Neuronal stem cell (in vitro differentiated cells): ENCODE data around the gene ZSCAN29.

Source experiments
- DNase-seq: peaks from one replicate; pipeline ENCODE4 v3.0.0-alpha.2; 2013; ENCODE audit warnings: low spot score
- H2AFZ ChIP-seq: one replicate; pipeline ENCODE4 v1.6.1; 2013; ENCODE audit warnings: mild to moderate bottlenecking, low read length, inconsistent platforms
- H2AK5ac ChIP-seq: 2 replicates; pipeline ENCODE4 v1.6.1; 2013; ENCODE audit warnings: low read depth, mild to moderate bottlenecking, inconsistent platforms, low read length, moderate library complexity, mixed read lengths
- H2BK120ac ChIP-seq: 2 replicates; pipeline ENCODE4 v1.6.1; 2013; ENCODE audit warnings: low read depth, mild to moderate bottlenecking, inconsistent platforms, low read length, moderate library complexity, mixed read lengths
- H2BK12ac ChIP-seq: one replicate; pipeline ENCODE4 v1.6.1; 2013; ENCODE audit warnings: low read length, inconsistent platforms
- H2BK15ac ChIP-seq: 2 replicates; pipeline ENCODE4 v1.6.1; 2013; ENCODE audit warnings: mild to moderate bottlenecking, low read length, inconsistent platforms, mixed read lengths
- H2BK5ac ChIP-seq: one replicate; pipeline ENCODE4 v1.6.1; 2013; ENCODE audit warnings: inconsistent platforms, mild to moderate bottlenecking, low read length, moderate library complexity
- H3K14ac ChIP-seq: one replicate; pipeline ENCODE4 v1.6.1; 2013; ENCODE audit warnings: low read length, inconsistent platforms
- H3K18ac ChIP-seq: 2 replicates; pipeline ENCODE4 v1.6.1; 2013; ENCODE audit warnings: low read length, inconsistent platforms
- H3K23ac ChIP-seq: 2 replicates; pipeline ENCODE4 v1.6.1; 2013; ENCODE audit warnings: low read depth, mild to moderate bottlenecking, mixed read lengths, low read length, inconsistent platforms; ENCODE audit not compliant: poor library complexity
- H3K27ac ChIP-seq: replicated peaks from 3 replicates; pipeline ENCODE4 v1.5.1; 2013; ENCODE audit warnings: low read length, inconsistent platforms
- H3K27me3 ChIP-seq, 3 experiments: 2 replicates each; pipeline ENCODE4 v1.6.1; 2013; ENCODE audit warnings: low read length in 3 of 3, mild to moderate bottlenecking in 2 of 3, inconsistent platforms in 1 of 3, low read depth in 1 of 3, mixed read lengths in 1 of 3, moderate library complexity in 1 of 3; ENCODE audit not compliant: control insufficient read depth in 3 of 3, insufficient read depth in 3 of 3
- H3K36me3 ChIP-seq, 2 donors: replicated peaks in 1 of 2; 2 replicates each; pipeline ENCODE4 v1.6.1; 2013; ENCODE audit warnings: low read length in 2 of 2; ENCODE audit not compliant: control insufficient read depth in 2 of 2, insufficient read depth in 2 of 2
- H3K4ac ChIP-seq: 2 replicates; pipeline ENCODE4 v1.6.1; 2013; ENCODE audit warnings: inconsistent platforms, mild to moderate bottlenecking, low read length, moderate library complexity
- H3K4me1 ChIP-seq, 2 donors: 1 replicate in 1 of 2; 2 replicates in 1 of 2; pipeline ENCODE4 v1.6.1; 2013; ENCODE audit warnings: low read length in 2 of 2, low read depth in 1 of 2; ENCODE audit not compliant: control insufficient read depth in 2 of 2, insufficient read depth in 1 of 2
- H3K4me2 ChIP-seq: one replicate; pipeline ENCODE4 v1.6.1; 2013; ENCODE audit warnings: mild to moderate bottlenecking, low read length, inconsistent platforms; ENCODE audit not compliant: insufficient read depth, poor library complexity, severe bottlenecking
- H3K4me3 ChIP-seq, 2 donors: 2 replicates each; pipeline ENCODE4 v1.5.1; 2013; ENCODE audit warnings: low read length in 2 of 2, mild to moderate bottlenecking in 2 of 2, inconsistent platforms in 1 of 2, moderate library complexity in 1 of 2
- H3K79me1 ChIP-seq: one replicate; pipeline ENCODE4 v1.6.1; 2013; ENCODE audit warnings: low read depth, mild to moderate bottlenecking, inconsistent platforms, low read length, moderate library complexity
- H3K9ac ChIP-seq: one replicate; pipeline ENCODE4 v1.6.1; 2013; ENCODE audit warnings: mild to moderate bottlenecking, low read depth, low read length, inconsistent platforms; ENCODE audit not compliant: poor library complexity
- H3K9me3 ChIP-seq, 2 donors: replicated peaks in 1 of 2; 2 replicates each; pipeline versions ENCODE3 to v1.6.1; 2013; ENCODE audit warnings: low read length in 2 of 2, mild to moderate bottlenecking in 2 of 2, inconsistent platforms in 1 of 2, low read depth in 1 of 2, mixed read lengths in 1 of 2, moderate library complexity in 1 of 2; ENCODE audit not compliant: control insufficient read depth in 2 of 2, insufficient read depth in 1 of 2
- H4K8ac ChIP-seq: one replicate; pipeline ENCODE4 v1.6.1; 2013; ENCODE audit warnings: low read depth, mild to moderate bottlenecking, inconsistent platforms, low read length, moderate library complexity
- H4K91ac ChIP-seq: one replicate; pipeline ENCODE4 v1.6.1; 2013; ENCODE audit warnings: low read length, low read depth, mild to moderate bottlenecking, inconsistent platforms; ENCODE audit not compliant: poor library complexity
- WGBS, 2 donors: extraction: QIAGEN DNeasy Blood & Tissue Kit; methylation state at CpG; one replicate each; pipeline ENCODE4 v1.1.7; 2013; ENCODE audit warnings: missing lambda C conversion rate in 2 of 2, mixed read lengths in 1 of 2; ENCODE audit not compliant: insufficient read length in 2 of 2, insufficient replicate concordance in 1 of 2; ENCODE audit errors: extremely low coverage in 2 of 2; 5-methylcytosine and 5-hydroxymethylcytosine counted together

ZSCAN29 gene

GRCh38 chr15:43376017-43376705, 5.3 kb upstream of the ZSCAN29 start:
- H4K8ac ChIP-seq, result no peak overlapping the region
- WGBS, 2 donors, result no CpG with 5 or more reads among the region's 13 CpGs
- H3K23ac ChIP-seq, result no peak overlapping the region
- H3K4me3 ChIP-seq, result no peak overlapping the region
- peak; percentile 17 for DNase-seq
- no peak overlapping the region for H2BK12ac ChIP-seq
- H2BK15ac ChIP-seq, result no peak overlapping the region
- H3K14ac ChIP-seq, result no peak overlapping the region
- no peak overlapping the region for H2AFZ ChIP-seq
- H3K36me3 ChIP-seq, result peaks cover 14 to 66% of the 10 kb centered on the region in 2 donors
- no peak overlapping the region for H3K9ac ChIP-seq
- H3K79me1 ChIP-seq, result peaks cover 2% of the 10 kb centered on the region
- no peaks in the 10 kb centered on the region for H3K4me1 ChIP-seq
- no peak overlapping the region for H2AK5ac ChIP-seq
- no peak overlapping the region for H3K27ac ChIP-seq
- H3K4ac ChIP-seq, result no peak overlapping the region
- H2BK120ac ChIP-seq, result no peak overlapping the region
- no peak overlapping the region for H2BK5ac ChIP-seq
- no peak overlapping the region for H3K18ac ChIP-seq
- H4K91ac ChIP-seq, result no peak overlapping the region
- no peak overlapping the region for H3K4me2 ChIP-seq
- H3K27me3 ChIP-seq, result no peaks in the 10 kb centered on the region
- H3K9me3 ChIP-seq, result no peaks in the 10 kb centered on the region

GRCh38 chr15:43370310-43370974, 401 bp downstream of the ZSCAN29 start:
- Histone ChIP-seq H2AFZ (peak overlapping the region; percentile 97), H3K36me3 (peaks cover 15 to 52% of the 10 kb centered on the region in 2 donors), H3K27me3 (no peaks in the 10 kb centered on the region), H3K9me3 (peaks cover 4 to 28% of the 10 kb centered on the region in 2 donors), H2BK5ac (peak overlapping the region; percentile 93), H3K4me3 (peak overlapping the region; percentile 80 to 92), H2AK5ac (no peak overlapping the region), H3K9ac (peak overlapping the region; percentile 89), H3K4me1 (peaks cover 4 to 6% of the 10 kb centered on the region in 2 donors), H3K79me1 (peaks cover 8% of the 10 kb centered on the region), H2BK15ac (no peak overlapping the region), H4K91ac (no peak overlapping the region), H3K18ac (peak overlapping the region; percentile 84), H2BK120ac (no peak overlapping the region), H3K27ac (peak overlapping the region; percentile 33), H3K23ac (peak overlapping the region; percentile 90), H3K4me2 (peak overlapping the region; percentile 75), H2BK12ac (no peak overlapping the region), H3K14ac (no peak overlapping the region), H3K4ac (no peak overlapping the region), H4K8ac (no peak overlapping the region)
- WGBS, 2 donors, result no CpG with 5 or more reads among the region's 45 CpGs
- peak; percentile 37 for DNase-seq

- Histone ChIP-seq H3K4ac (no peak overlapping the region), H3K23ac (no peak overlapping the region), H3K4me1 (no peaks in the 10 kb centered on the region), H3K4me2 (no peak overlapping the region), H3K14ac (no peak overlapping the region), H2BK5ac (no peak overlapping the region), H3K9ac (no peak overlapping the region), H4K91ac (no peak overlapping the region), H3K9me3 (peaks cover 32 to 84% of the 10 kb centered on the region in 2 donors), H3K36me3 (peaks cover 50 to 94% of the 10 kb centered on the region in 2 donors), H2AFZ (no peak overlapping the region), H3K79me1 (no peaks in the 10 kb centered on the region), H2BK120ac (no peak overlapping the region), H3K27me3 (no peaks in the 10 kb centered on the region), H2BK15ac (no peak overlapping the region), H2AK5ac (no peak overlapping the region), H3K18ac (no peak overlapping the region), H2BK12ac (no peak overlapping the region), H3K27ac (no peak overlapping the region), H4K8ac (no peak overlapping the region), H3K4me3 (no peak overlapping the region)
- WGBS, 2 donors, result no CpG with 5 or more reads among the region's 7 CpGs
- no peak for DNase-seq
These were observed 9.4 kb downstream of the ZSCAN29 start for GRCh38 chr15:43361313-43361903.

- Histone ChIP-seq H3K18ac (no peak overlapping the region), H2BK15ac (no peak overlapping the region), H2BK5ac (no peak overlapping the region), H4K8ac (no peak overlapping the region), H2BK120ac (no peak overlapping the region), H3K36me3 (peaks cover 44 to 88% of the 10 kb centered on the region in 2 donors), H2AK5ac (no peak overlapping the region), H3K27me3 (no peaks in the 10 kb centered on the region), H3K4me3 (no peak overlapping the region), H3K14ac (no peak overlapping the region), H3K79me1 (no peaks in the 10 kb centered on the region), H2AFZ (no peak overlapping the region), H3K27ac (no peak overlapping the region), H3K4ac (no peak overlapping the region), H2BK12ac (no peak overlapping the region), H3K9me3 (peaks cover 31 to 79% of the 10 kb centered on the region in 2 donors), H3K4me2 (no peak overlapping the region), H3K4me1 (no peaks in the 10 kb centered on the region), H4K91ac (no peak overlapping the region), H3K9ac (no peak overlapping the region), H3K23ac (no peak overlapping the region)
- WGBS, 2 donors, result no CpG with 5 or more reads among the region's 4 CpGs
- no peak for DNase-seq
These were observed 10.0 kb downstream of the ZSCAN29 start for GRCh38 chr15:43360821-43361220.
